GM15510 (cell line): ENCODE data around the gene TSNAX.

Experiments used
- POLR2A ChIP-seq: IDR thresholded peaks from 3 replicates; pipeline ENCODE4 v1.6.1; 2011; ENCODE audit warnings: borderline replicate concordance; ENCODE audit not compliant: insufficient read length; ENCODE audit errors: extremely low read depth

TSNAX gene

DNA sequence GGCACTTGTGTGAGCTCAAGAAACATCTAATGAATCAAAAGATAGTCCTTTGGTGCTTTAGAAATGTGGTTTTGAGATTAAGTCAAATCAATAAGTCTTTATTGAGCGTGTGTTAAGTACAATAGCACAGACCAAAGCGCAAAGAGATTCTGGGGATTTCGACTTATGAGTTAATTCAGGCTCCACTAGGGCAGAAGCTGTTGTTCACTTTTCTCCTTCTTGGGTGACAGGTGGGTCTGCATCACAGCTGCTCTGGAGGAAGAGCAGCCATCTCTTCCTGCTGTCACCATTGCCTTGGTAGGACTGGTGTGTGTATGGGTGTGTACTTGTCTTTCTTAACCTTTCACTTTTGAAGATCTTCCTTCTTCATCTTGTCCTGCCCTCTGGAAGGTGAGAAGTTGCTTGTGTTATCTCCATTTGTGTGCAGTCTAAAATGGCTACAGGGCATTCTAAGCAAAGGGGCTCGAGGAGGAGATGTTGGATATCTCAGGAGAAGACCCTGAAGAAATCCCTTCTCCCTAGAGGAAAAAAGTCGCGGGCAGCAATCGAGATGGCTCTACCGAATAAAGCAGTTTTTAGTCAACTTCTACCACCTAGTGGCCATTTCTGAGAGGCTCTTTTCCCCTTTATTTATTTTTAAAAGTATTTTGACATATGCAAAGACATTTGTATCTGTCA lies 75.3 kb downstream of the TSNAX start:
- TF ChIP-seq POLR2A = no peak

DNA sequence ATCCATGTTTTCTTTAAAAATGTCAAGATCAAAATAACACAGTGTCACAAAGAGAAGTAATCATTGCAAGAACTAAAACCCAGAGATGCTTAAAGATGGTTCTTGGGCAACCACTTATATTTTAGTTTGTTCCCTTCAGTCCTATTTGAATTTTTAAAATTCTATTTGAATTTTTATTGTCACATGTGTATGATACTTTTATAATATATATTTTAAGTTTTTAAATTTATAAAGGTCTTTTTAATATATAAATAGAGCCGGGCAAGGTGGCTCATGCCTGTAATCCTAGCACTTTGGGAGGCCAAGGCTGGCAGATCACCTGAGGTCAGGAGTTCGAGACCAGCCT lies 75.8 kb downstream of the TSNAX start:
- no peak for TF ChIP-seq POLR2A

DNA sequence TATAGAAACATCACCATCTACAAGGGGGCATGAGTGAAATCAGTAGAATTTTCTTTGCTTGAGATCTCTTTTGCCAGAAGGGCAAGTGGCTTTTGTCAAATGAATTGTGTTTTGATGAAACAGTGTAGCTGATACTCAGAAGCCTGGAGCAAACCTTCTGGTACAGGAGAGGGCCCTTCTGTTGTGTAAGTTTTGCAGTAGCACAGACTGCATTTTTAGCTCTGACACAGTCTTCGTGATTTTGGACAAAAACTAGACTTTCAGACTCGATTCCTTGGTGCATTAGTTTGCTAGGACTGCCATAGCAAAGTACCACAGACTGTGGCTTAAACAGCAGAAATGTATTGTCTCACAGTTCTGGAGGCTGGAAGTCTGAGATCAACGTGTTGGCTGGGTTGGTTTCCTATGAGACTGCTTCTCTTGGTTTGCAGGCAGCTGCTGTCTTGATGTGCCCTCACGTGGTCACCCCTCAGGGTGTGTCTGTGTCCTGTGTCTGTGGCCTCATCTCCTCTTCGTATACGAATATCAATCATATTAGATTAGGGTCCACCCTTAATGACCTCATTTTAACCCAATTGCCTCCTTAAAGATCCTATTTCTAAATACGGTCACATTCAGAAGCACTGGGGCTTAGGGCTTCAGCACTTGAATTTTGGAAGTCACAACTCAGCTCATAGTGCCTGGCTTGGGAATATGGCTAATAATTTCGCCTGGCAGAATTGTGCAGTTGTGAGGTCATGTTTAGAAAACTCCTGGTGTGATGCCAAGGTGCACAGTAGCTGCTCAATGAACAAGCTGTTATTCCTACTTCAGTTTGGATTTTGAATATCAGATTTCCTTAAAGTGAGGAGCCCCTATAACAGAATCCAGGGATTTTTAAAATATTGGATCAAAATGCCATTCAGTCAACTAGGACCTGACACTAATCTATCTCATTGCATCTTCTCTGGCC lies 77.0 kb downstream of the TSNAX start:
- TF ChIP-seq POLR2A = no peak

DNA sequence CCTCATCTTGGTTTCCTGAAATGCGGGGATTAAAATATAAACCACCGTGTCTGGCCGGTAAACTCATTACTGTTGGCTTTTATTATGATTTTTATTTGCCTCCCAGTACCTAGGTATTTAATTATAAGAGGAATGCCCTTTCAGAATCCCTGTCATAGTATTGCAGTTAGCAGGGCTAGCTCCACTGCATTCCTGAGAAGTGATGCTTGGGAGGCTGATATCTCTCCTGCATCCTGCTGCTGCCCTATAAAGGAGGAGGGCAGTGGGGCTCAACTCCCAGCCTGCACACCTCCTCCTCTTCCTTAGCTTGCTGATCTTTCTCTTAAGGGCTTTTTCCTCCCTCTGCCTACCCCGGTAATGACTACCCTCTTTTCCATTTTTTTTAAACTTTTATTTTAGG lies 78.2 kb downstream of the TSNAX start:
- TF ChIP-seq POLR2A = no peak

DNA sequence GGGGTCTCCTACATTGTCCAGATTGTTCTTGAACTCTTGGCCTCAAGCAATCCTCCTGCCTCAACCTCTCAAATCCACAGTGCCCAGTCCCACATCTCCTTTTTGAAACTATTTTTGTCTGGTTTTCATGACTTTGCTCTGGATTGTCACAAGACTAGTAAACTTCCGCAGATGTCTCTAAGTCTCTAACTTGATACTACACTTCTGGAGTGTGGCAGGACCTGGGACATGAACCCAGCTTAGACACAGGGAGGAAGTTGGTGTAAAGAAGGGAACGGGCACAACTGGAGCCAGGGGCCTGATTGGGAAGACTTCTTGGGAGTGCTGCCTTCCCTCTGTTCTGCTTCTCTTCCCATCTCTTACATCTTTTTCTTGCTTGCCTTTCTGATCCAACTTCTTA lies 81.9 kb downstream of the TSNAX start:
- no peak for TF ChIP-seq POLR2A

DNA sequence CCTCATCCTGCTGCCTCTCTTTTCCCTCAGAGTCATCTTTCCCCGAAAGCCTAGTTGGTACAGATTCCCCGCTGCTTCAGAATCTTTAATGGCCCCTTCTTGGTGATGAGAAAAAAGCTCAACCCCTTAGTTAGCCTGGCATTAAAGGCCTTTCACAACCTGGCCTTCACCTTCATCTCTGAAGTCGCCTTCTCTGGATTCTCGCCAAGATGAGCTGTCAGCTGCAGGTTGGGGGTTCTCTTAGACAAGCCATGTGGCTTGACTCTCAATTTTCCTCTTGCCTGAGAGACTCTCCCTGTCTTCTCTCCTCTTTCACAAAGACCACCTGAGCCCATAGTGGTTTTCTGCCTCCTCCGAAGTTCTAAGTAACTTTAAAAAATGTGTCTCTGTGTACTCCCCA lies 82.6 kb downstream of the TSNAX start:
- no peak for TF ChIP-seq POLR2A

DNA sequence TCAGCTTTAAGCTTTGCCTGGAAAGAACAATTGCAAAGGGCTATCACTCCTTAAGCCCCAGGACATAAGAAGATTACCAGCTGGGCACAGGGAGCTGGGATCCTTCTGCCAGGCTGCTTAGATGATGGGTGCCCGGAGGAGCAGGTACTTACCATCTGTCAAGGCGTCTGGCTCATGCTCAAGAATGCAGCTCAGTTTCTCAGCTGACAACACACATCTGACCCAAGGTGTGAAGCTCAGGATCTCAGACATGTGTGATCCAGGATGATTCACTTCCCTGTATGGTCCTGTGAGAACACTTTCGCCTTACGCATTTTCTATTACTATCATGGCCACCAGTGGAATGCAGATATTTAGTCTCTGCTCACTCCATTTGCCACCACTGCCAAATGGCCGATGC lies 83.4 kb downstream of the TSNAX start:
- no peak for TF ChIP-seq POLR2A

DNA sequence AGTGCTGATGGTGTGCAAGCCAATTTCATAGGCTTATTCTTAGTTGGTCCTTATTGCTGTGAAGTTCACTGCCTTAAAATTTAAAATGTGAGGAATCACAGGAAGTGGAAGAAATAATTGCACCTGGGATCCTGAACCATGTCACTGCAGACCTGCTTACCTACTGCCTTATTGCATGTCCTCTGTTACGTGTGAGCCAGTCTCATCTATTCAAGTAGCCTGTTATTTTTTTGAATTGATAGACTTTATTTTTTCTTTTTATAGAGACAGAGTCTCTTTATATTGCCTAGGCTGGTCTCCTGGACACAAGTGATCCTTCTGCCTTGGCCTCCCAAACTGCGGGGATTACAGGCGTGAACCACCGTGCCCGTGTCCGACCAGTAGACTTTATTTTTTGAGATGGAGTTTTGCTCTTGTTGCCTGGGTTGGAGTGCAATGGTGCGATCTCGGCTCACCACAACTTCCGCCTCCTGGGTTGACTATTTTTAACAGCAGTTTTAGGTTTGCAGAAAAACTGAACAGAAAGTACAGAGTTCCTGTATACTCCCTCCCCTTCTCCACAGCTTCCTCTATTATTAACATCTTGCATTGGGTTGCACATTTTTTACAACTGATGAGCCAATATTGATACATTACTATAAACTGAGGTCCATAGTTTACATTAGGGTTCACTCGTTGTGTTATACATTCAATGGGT lies 84.1 kb downstream of the TSNAX start:
- TF ChIP-seq POLR2A = no peak

DNA sequence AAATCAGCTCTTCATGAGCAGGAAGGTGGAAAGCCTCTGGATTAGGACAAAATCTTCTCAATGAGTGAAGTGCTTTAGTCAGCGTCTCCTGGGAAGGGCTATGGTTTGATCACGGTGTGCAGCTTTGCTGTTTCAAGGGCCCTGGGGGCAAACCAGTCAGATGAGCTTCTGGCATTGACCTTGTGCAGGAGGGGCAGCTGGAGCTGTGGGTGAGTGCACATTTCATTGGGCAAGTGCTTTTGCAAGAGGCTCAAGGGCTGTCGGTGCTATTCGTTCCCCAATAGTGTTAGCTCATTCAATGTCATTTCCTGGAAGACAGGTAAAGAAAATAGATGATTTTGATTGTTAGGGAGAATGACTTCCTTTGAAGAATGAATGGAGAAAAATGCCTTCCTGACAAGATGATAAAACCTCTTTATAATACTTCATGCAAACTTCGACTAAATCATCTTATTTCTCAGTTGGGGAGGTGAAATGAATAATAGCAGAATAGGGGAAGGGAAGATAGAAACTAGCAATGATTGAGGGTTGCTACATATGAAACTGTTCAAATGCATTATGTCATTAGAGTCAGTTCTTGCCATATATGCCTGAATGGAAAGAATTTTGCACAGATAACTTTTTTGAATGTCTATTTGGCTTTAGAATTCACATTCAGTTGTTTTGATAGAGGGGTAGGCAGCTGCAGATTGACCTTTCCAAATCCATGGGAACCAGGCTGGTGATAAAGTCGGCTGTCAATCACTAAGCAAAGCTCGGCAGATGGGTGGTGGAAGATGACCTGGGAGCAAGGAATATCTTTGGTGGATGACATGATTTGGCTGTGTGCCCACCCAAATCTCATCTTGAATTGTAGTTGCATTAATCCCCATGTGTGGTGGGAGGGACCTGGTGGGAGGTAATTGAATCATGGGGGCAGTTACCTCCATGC lies 85.2 kb downstream of the TSNAX start:
- TF ChIP-seq POLR2A = no peak
